GM21360 (cell line): ENCODE data around the gene MCF2L.

Source experiments
- ATAC-seq: cut with Tn5 transposase; IDR thresholded peaks from one replicate; pipeline ENCODE4 v1.9.1; 2021; ENCODE audit warnings: mild to moderate bottlenecking, moderate library complexity; ENCODE audit not compliant: unreplicated experiment

MCF2L gene

DNA sequence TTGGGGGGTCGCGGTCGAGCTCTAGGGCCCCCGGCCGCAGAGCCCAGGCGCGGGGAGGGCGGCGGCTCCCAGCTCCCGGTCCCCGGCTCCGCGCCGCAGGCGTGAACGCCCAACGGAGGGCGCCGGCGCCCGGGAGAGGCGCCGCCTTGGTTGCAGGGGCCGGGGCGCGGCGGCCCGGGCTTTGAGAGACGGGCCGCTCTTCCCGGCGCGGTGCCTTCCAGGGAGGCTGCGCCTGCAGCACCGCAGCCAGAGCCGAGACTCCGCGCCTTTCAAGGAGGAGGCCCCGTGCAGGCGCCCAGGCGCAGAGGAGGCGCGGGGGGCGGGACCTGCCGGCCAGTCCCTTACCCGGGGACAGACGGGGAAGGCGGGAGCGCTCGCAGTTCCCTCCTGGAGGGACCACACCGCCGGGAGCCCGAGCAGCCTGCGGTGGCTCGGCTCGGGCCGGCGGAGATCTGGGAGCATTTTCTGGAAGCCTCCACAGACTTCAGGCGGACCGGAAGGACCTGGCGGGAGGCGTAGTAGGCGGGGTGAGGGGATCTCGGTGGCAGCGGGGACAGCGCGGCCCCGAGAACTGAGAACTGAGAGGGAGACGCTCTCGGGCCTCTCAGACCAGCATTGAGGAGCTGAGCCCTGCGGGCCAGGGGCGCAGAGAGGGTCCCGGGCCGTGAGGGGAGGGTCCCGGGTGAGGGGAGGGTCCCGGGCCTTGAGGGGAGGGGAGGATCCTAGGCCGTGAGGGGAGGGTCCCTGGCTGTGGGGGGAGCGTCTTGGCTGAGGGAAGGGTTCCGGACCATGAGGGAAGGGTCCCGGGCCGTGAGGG is 25.5 kb upstream of the MCF2L start:
- ATAC-seq, result peak; percentile 21

DNA sequence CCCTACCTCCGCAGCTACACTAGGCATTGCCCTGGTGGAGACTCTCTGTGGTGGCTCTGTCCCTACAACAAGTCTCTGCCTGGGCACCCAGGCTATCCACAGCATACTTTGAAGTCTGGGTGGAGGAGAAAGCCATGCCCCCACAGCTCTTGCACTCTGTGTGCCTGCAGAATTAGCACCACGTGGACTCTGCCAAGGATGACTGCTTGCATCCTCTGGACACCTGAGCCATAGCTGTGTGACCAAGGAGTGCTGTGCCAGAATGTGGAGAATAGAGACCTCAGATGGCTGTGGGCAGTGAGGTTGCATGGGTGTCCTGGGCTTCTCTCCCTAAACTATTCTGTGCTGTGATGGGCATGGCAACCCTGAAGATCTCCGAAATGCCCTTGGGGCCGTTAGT is 21.2 kb upstream of the MCF2L start:
- ATAC-seq, result no peak

DNA sequence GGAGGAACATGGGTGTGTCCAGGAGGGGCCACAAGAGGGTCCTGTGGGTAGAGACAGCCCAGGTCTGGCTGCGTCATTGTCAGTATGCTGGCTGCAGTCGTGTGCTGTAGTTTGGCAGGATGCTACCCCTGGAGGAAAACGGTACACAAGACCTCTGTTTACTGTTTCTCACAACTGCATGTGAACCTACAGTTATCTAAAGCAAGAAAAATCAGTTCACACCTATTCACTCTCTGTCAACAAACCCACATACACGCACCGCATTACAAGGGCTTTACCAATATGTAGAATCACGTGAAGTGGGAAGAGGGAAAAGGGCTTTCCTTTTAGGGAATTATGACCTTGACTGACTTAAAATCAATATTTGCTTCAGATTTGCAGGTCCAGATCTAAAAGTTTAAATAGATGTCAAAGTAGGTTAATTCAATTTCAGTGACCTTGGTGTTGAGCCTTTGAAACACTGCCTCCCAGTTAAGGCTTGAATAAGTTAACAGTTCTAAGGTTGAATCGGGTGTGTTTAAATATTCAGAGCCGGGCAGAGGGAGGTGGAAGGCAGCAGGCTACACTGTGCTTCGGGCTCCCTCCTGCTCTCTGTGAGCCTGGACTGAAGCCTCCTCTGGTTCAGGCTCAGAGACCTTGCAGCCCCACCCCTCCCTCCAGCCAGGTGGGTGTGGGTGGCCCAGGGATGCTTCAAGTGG is 17.2 kb upstream of the MCF2L start:
- ATAC-seq, result no peak

DNA sequence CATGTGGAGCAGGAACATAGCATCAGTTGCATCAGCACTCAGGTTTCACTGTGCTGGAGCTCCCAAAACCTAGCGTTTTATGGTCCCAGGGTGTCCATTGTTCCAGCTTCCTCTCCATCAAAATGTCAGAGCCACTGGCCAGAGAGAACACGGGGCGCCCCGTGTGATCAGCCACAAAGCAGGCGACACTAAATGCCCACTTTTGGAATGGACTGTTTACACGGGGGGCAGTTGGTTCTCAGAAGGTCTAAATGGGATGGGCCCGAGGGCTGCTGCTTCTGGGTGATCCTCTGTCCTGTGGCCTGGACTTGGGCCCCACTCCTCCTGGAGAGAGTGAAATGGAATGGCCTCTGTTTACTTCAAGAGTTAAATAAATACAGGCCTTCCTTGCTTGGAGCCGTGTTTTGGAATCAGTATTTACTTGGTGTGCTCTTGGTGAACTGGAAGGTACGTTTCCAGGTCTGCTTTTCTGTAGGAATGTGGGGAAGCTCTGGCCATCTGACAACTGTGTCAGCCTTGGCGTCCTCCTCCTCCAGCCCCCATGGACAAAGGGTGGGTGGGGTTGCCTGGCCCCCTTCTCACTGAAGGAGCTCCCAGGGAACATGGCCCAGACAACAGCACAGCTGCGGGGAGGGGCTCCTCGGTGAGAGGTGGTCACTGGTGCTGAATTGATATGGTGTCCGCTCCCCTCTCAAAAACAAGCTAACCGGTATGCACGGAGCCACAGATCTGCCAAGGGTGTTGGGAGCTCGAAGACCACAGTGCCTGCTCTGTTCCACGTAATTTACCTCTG is 16.1 kb upstream of the MCF2L start:
- no peak for ATAC-seq

DNA sequence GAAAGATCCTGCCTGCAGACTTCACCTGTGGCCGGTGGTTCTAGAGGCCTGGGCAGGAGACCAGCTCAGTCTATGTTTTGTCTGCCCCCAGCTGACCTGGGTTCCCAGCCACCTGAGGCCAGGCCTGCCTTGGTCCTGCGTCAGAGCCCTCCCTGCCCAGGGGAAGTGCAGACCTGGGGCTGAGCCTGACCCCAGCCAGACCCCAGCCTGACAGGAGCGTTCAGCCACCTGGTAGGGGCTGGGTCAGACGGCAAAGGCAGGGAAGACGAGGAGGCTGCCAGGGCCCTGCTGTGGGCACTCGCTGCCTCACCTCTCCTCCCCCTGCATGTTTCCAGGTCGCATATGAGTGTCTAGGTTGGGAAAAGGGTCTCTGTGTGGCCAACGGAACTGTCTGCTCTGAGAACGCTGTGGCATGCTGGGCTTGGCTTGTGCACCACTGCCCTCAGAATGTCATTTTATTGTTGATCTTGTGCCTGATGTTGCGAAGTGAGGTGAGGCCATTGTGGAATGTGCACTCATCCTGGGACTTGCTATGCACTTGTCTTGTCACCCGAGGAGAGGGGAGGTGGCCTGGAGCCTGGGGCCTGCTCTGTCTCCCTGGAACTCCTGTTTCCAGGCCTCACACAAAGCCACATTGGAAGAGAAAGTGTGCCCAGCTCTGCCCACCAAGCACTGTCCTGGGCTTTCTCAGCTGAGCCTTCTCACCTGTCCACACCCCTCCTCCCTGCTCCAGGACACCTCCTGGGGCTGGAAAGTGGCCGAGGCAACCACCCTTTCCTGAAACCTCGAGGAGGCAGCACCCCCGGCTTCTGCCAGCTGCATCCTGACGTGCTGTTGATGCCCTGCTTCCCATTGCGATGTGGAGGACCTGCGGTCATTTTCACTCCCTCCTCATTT is 15.2 kb upstream of the MCF2L start:
- no peak for ATAC-seq

DNA sequence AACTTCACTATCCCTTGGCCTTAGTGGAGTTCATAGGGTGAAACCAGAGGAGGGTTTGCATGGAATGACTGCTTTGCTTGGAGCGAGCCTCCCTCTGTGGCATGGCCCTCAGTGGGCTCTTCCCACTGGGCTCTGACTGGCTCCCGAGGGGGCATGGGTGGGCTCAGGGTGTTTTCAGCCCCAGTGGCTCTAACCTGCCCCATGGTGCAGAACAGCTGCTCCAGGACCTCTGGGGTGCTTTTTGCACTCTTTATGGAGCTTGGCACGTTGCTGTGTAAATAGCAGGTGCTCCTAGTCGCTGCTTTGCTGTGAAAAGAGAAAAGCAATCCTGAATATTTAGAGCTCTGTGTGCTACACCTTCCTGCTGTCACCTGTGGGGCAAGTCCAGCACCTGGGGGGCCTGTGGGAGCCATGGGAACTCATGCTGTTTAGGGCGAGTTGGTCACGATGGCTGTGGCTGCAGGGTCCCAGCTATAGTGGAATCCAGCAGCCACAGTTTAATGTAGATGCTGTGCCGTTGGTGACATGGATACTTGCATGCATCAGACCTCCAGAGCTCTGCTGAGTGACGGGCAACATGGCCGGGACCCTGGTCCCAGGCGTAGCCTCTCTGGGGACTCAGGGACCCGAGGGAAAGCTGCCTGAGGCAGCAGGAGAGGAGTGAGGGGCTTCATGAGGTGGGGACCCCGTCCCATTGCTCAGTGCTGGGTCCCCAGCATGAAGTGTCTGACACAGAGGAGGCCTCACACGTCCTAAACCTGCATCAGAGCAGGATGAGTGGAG is 14.3 kb upstream of the MCF2L start:
- no peak for ATAC-seq

DNA sequence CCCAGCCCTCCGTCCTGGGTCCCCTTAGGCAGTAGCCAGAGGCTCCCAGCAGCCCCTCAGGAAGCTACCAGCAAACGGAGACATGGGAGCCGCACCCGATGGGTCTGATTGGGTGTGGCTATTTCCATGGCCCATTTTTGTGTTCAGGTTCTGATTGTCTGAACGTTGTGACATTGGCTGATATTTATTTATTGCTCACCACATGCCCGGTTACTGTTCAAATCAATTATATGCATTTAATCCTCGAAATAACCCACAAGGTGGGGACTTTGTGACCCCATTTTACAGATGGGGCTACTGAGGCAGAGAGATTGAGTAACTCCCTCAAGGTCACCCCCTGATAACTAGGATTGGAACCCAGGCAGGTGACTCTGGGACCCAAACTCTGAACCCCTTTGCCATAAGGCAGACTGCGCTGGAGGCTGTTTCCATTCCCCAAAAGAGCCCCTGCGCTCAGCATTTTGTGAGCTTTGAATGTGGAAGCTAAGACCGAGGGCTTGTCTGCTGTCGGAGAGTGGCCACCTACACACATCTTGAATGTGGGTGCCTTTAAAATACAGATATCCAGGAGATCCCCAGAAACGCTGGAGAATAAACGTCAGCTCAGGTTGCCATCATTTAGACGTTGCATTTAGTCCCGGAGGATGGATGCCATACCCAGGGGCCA is 13.6 kb upstream of the MCF2L start:
- ATAC-seq, result no peak

DNA sequence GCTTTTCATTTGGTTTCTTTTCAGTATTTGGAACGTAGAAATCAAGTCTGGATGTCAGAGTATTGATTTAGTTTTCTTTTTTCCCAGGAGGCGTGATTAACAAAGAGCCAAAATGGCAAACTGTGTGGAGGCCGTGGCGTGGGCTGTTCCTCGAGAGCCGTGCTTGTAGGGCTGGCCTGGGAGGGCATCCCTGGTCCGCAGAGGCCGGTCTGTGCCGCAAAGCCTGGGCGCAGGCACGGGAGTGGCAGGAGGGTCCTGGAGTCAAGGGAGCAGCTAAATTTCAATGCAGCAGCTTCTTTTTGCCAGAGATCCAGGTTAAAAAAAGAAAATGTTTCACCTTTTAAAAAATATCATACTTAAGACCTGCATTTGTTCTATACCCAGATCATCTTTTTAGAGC is 13.1 kb upstream of the MCF2L start:
- no peak for ATAC-seq

DNA sequence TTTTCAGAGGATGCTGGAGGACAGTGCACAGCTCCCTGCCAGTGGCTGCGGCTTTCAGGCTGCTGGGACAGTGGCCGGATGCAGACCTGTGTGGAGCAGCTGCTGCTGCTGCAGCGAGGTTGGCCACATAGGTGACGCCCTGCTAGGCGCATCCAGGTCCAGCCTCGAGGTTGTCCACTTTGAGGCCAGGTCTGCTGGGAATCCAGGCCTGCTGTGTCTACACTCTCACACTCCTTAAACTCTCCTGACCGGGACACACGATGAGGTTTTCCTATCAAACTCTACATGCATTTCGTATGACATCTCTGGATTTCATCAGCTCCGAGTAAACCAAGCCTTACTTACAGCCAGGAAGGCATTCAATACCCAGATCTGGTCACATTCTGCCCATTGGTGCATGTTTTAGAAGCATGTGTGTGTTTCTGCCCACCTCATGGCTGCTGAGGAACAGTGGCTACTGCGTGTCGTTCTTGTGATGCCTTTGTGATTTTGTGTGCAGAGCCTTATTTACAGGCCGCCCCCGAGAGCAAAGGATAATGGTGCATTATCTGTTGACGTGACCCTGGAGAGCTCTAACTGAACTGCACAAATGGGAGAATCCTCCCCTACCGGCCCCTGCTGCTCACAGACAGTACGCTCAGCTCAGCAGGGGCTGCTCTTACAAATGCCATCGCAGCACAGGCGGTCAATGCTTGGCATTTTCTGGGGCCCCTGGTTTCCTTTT is 12.3 kb upstream of the MCF2L start:
- ATAC-seq, result no peak

DNA sequence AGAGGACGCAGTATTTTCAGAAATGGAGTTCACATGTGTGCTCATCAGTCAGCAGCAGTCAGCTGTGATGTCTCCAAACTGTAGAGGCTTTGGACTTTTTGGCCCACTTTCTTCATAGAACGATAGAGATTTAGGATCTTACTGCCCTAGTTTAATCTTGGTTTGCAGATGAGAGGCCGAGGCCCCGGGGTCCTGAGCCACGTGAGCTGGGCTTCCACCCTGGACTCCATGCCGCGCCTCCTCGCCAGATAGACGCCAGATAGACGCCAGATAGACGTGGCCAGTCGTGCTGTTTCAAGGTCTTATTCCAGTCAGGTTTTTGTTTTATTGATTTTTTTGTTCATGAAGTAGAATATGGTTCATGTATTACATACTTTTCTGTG is 11.7 kb upstream of the MCF2L start:
- ATAC-seq, result no peak

DNA sequence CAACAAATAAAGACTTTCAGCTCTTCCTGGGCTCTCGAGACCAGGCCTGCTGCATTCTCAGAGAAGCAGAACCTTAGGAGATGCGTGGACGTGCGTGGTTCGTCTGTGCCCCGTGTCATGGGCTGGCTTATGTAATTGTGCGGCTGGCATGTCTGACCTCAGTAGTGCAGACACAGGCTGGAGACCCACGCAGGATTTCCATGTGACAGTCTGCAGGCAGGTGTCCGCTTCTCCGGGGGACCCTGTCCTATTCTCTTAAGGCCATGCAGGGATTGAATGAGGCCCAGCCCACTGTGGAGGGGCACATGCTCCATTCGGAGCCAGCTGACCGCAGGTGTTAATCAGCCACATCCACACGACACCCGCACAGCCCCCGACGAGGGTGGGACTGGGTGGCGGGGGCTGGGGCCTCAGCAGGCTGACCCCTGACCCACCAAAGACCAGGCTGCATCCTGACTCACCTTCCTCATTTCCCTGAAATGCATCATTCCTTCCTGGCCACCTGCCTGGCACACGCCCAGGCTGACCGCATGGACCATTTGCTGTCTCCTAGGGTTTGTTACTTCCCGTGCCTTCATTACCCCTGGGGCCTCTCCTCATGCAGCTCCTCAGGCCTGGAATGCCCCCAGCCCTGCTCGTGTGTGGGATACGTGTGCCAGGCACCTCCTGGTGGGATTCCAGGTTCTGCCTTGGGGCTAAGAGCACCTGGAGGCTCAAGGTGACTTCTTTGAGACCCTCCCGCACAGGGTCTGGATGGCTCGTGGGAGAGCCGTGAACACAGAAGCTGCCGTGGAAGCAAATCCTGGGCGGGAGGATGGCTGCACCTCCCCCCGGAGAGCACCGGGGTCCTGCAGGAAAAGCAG is 10.7 kb upstream of the MCF2L start:
- ATAC-seq, result no peak

DNA sequence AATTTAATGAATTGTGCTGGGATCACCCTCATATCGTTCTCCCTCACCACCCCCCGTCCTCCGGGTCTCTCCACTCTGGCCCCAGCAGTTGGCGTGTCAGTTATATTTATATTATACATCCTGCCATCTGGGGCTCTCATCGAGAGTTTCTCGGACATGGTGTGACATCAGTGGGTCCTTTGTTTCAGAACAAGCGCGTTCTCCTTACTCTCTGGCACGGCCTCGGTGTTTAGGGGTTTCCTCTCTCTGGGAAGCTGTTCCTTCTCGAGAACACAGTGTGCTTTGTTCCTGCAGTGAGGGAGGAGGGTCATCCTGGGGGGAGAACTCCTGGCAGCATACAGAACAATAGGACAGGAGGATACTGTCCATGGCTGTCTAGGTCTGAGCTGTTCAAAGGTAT is 9.8 kb upstream of the MCF2L start:
- no peak for ATAC-seq

DNA sequence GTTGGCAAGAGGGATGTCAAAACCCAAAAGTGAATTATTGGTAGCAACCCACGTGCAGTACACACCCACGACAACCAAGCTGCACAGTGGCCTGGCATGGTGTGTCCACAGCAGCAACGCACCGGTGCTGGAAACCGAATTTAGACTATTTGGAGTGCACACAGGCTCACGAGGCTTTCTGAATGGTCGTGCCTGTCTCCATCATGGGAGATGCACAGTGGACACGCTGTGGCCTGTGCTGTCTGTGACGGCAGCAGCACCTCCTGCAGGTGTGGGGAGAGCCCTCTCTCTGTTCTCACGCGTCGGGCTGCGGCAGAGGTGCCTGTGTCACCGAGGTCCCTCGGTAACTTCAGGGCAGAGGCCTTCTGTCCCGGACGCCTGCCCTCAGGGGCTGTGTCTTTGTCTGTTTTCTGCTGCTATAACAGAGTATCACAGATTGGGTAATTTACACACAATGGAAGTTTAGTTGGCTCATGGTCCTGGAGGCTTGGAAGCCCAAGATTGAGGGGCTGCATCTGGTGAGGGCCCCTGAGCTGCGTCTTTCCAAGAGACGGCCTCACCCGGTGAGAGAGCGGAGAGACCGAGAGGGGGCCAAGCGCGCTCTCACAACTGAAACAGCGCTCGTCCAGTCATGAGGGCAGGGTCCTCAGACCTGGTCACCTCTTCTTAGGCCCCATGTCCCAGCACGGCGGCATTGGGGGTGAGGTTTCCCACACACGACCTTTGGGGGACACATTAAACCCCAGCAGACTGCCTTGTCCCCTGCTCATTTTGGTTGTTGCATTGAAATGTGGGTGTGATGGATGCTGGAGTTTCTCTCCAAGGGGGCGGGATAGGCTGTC is 9.1 kb upstream of the MCF2L start:
- no peak for ATAC-seq

DNA sequence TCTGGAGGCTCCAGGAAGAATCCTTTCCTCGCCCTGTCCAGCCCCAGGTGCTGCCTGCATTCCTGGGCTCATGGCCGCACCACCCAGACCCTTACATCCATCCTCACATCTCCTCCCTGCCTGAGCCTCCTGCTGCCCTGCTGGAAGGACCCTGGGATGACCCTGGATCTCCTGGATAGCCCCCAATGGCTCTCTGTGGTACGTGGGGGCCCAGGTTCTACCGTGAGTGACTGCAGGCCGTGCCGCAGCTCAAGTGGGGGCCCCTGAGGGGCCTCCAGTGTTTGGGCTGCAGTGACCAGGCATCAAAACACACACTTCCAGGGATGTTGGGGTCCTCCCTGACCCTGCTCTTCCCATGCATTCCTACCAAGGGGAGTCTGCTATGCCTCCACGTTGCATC is 8.3 kb upstream of the MCF2L start:
- no peak for ATAC-seq

DNA sequence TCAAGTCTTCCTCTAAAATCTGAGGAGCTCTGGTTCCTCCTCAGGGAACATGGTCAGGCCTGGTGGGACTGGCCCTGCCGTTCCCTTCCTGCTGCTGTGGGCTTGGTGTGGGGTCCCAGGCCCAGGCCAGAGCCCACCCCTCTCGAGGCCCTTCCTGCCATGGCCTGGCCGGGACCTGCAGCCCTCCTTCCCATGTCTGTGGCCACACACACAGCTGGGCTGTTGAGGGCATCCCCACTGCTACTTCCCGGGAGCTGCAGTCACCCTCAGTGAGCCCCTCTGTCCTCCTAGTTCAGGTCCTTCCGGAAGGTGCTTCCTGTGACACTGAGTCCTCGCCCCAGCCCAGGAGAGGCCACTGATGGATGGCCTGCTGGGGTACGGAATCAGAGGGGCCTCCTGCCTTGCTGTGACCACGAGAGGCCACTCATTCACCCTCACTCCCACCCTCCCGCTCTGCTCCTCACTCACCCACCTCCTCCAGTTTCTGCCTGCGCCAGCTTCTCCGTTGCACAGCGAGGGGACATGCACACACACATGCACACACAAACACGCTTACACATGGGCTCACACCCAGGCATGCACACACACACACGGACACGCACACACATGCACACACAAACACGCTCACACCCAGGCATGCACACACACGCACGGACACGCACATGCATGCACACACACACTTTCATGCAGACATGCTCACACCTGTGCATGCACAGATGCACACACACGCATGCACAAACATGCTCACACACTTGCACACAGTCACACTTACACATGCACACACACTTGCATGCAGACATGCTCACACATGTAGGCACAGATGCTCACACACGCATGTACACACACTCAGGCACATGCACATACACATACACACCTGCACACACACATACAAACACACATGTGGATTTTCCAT is 7.3 kb upstream of the MCF2L start:
- no peak for ATAC-seq

DNA sequence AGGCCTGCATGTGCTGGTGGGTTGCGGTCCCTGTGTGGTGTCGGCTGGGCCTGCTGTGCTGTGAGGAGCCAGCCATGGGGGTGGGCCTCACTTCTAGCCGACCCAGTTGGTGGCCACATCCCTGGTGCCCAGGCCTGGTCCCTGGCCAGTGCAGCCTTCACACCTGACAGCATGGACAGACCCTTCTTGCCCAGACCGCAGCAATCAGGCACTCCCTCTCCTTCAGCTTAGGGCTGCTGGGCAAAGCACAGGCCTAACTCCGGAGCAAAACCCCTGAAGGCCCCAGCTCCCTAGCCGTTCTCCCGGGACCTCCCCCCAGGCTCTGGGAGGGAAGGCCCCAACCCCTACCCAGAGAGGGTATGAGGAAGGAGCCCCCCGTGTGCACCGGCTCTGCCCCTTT is 6.6 kb upstream of the MCF2L start:
- no peak for ATAC-seq
